HepG2 (cell line): Measurements from ENCODE around the gene VARS1. TPM values are rescaled to one million over a fixed set of nuclear protein-coding genes. Genes with fewer than 3 reads are reported as not detected.

Experiments
- ATAC-seq: fragments of 200-7000 bp; cut with Tn5 transposase; 3 replicates; pipeline ENCODE4 v1.9.1; 2020; ENCODE audit warnings: mild to moderate bottlenecking, moderate library complexity
- Bru-seq: library from RNA; stranded (reverse); fragments of 400-500 nt; gene quantifications from one replicate; lab custom pipeline; 2021; lab: Mats Ljungman, UMichigan
- BruChase-seq, 2 experiments: library from RNA; stranded (reverse); fragments of 400-500 nt; gene quantifications; one replicate each; lab custom pipeline; 2021; lab: Mats Ljungman, UMichigan
- BruUV-seq: library from RNA; stranded (reverse); fragments of 400-500 nt; replicated peaks from 2 replicates; lab custom pipeline; 2021; lab: Mats Ljungman, UMichigan
- CTCF ChIA-PET: fragments of 300-600 bp; formaldehyde crosslinking; extraction: SDS; loops from one replicate; lab custom pipeline; 2021; ENCODE audit warnings: low total read pairs, inconsistent platforms, low intra/inter-chr PET ratio; lab: Yijun Ruan, JAX
- POLR2A ChIA-PET: fragments of 350-600 bp; sonication (Branson Sonifier 250); formaldehyde crosslinking; loops from one replicate; lab custom pipeline; 2020; ENCODE audit warnings: antibody characterized with exemption, inconsistent platforms; lab: Yijun Ruan, JAX
- DNase-seq: peaks from one replicate; pipeline ENCODE4 v3.0.0-alpha.2; 2015; ENCODE audit warnings: low spot score
- FAIRE-seq: peaks from 3 replicates; lab custom pipeline; 2011; peaks lifted over from hg19 to GRCh38; lab: Jason Lieb, UNC
- H2AFZ ChIP-seq: one replicate; pipeline ENCODE4 v1.6.1; 2011; ENCODE audit warnings: low read length, inconsistent platforms
- H3K27ac ChIP-seq: fragments of 300-600 bp; 3 replicates; pipeline ENCODE4 v1.8.0; 2011; ENCODE audit warnings: mixed run types, mild to moderate bottlenecking, mixed read lengths, low read length, inconsistent platforms; ENCODE audit not compliant: insufficient read depth; ENCODE audit errors: extremely low read length
- H3K27me3 ChIP-seq, 2 experiments: fragments of 200-600 bp in 1 of 2; 2 replicates in 1 of 2; 3 replicates in 1 of 2; pipeline versions ENCODE4 v1.6.0 to v1.8.0; 2011; ENCODE audit warnings: low read length in 2 of 2, mild to moderate bottlenecking in 2 of 2, moderate library complexity in 2 of 2, inconsistent platforms in 1 of 2; ENCODE audit not compliant: insufficient read depth in 2 of 2, control insufficient read depth in 1 of 2
- H3K36me3 ChIP-seq, 2 experiments: fragments of 200-600 bp in 1 of 2; replicated peaks in 1 of 2; 2 replicates in 1 of 2; 3 replicates in 1 of 2; pipeline versions ENCODE4 v1.5.1 to v1.8.0; 2011; ENCODE audit warnings: low read length in 2 of 2, inconsistent platforms in 1 of 2; ENCODE audit not compliant: insufficient read depth in 2 of 2, control insufficient read depth in 1 of 2
- H3K4me1 ChIP-seq: 2 replicates; pipeline ENCODE4 v1.5.1; 2012; ENCODE audit warnings: low read length, inconsistent platforms; ENCODE audit not compliant: insufficient read depth
- H3K4me2 ChIP-seq: 2 replicates; pipeline ENCODE4 v1.6.0; 2011; ENCODE audit warnings: low read depth, low read length, inconsistent platforms
- H3K4me3 ChIP-seq, 3 experiments: fragments of 200-600 bp in 1 of 3; sonication (generic), shearing (Covaris generic) in 1 of 3; replicated peaks in 1 of 3; 2 replicates each; pipeline ENCODE4 v1.5.1; 2011 to 2016; ENCODE audit warnings: low read length in 3 of 3, inconsistent platforms in 2 of 3, low read depth in 2 of 3, mild to moderate bottlenecking in 2 of 3, control low read depth in 1 of 3, mixed read lengths in 1 of 3; ENCODE audit not compliant: insufficient read depth in 1 of 3
- H3K79me2 ChIP-seq: one replicate; pipeline ENCODE4 v1.6.1; 2011; ENCODE audit warnings: low read length, inconsistent platforms; ENCODE audit not compliant: insufficient read depth
- H3K9ac ChIP-seq: 2 replicates; pipeline ENCODE4 v1.6.0; 2011; ENCODE audit warnings: mild to moderate bottlenecking, low read depth, low read length, inconsistent platforms; ENCODE audit not compliant: insufficient read depth
- H3K9me3 ChIP-seq: 2 replicates; pipeline ENCODE4 v1.5.1; 2012; ENCODE audit warnings: mild to moderate bottlenecking, low read length
- H4K20me1 ChIP-seq: 2 replicates; pipeline ENCODE4 v1.6.0; 2011; ENCODE audit warnings: inconsistent platforms, mild to moderate bottlenecking, low read length, moderate library complexity; ENCODE audit not compliant: insufficient read depth
- AKNA ChIP-seq: sonication (generic); formaldehyde crosslinking; IDR thresholded peaks from 2 replicates; pipeline ENCODE4 v1.4.0; 2020; ENCODE audit warnings: missing genetic modification reagents, borderline replicate concordance
- DR1 ChIP-seq: sonication (generic); formaldehyde crosslinking; IDR thresholded peaks from 2 replicates; pipeline ENCODE4 v1.8.0; 2021; ENCODE audit warnings: mild to moderate bottlenecking, missing genetic modification reagents, inconsistent platforms
- FLYWCH1 ChIP-seq: sonication (generic); formaldehyde crosslinking; IDR thresholded peaks from 2 replicates; pipeline ENCODE4 v1.8.1; 2023; ENCODE audit warnings: mild to moderate bottlenecking, missing genetic modification reagents
- FOXA3 ChIP-seq: IDR thresholded peaks from 2 replicates; pipeline ENCODE4 v1.6.1; 2016; ENCODE audit warnings: missing genetic modification reagents, missing compliant biosample characterization
- NFKB2 ChIP-seq: sonication (generic); formaldehyde crosslinking; IDR thresholded peaks from 2 replicates; pipeline ENCODE4 v1.4.0; 2020; ENCODE audit warnings: missing genetic modification reagents, borderline replicate concordance
- PAX8 ChIP-seq: sonication (generic); formaldehyde crosslinking; IDR thresholded peaks from 2 replicates; pipeline ENCODE4 v1.8.0; 2022; ENCODE audit warnings: mild to moderate bottlenecking, missing genetic modification reagents, borderline replicate concordance
- WIZ ChIP-seq: sonication (generic); formaldehyde crosslinking; IDR thresholded peaks from 2 replicates; pipeline ENCODE4 v1.5.1; 2020; ENCODE audit warnings: mild to moderate bottlenecking, missing genetic modification reagents
- XBP1 ChIP-seq: sonication (generic); formaldehyde crosslinking; IDR thresholded peaks from 2 replicates; pipeline ENCODE4 v1.5.0; 2020; ENCODE audit warnings: missing genetic modification reagents
- ZBTB7B ChIP-seq: sonication (generic); formaldehyde crosslinking; IDR thresholded peaks from 2 replicates; pipeline ENCODE4 v1.4.0; 2020; ENCODE audit warnings: missing genetic modification reagents
- ZKSCAN5 ChIP-seq: sonication (generic); formaldehyde crosslinking; IDR thresholded peaks from 2 replicates; pipeline ENCODE4 v1.5.1; 2020; ENCODE audit warnings: mild to moderate bottlenecking, missing genetic modification reagents
- ZNF430 ChIP-seq: sonication (generic); formaldehyde crosslinking; IDR thresholded peaks from 2 replicates; pipeline ENCODE4 v1.9.0; 2021; ENCODE audit warnings: mild to moderate bottlenecking, missing genetic modification reagents
- ZNF761 ChIP-seq: sonication (generic); formaldehyde crosslinking; conservative IDR thresholded peaks from 2 replicates; pipeline ENCODE4 v1.4.0; 2020; ENCODE audit warnings: mild to moderate bottlenecking, missing genetic modification reagents
- ZSCAN9 ChIP-seq: IDR thresholded peaks from 2 replicates; pipeline ENCODE4 v1.6.1; 2016; ENCODE audit warnings: borderline replicate concordance
- WGBS: methylation state at CpG from one replicate; pipeline ENCODE4 v1.1.6; 2017; ENCODE audit warnings: low lambda C conversion rate; 5-methylcytosine and 5-hydroxymethylcytosine counted together
- in situ Hi-C: cut with HindIII; loops from 2 replicates; pipeline ENCODE4 v1.10.0; 2017; ENCODE audit warnings: low pct_unique_long_range_greater_than_20kb; ENCODE audit not compliant: extremely low pct_ligation_motif_present
- intact Hi-C: fragments of 100-400 bp; cut with micrococcal nuclease; formaldehyde crosslinking; loops from one replicate; pipeline ENCODE4 v1.10.0; 2022; ENCODE audit not compliant: unreplicated experiment
- long read RNA-seq, 2 experiments: library from RNA in 1 of 2; library from polyadenylated mRNA in 1 of 2; stranded (forward) in 1 of 2; unstranded in 1 of 2; transcript quantifications; one replicate each; pipeline ENCODE4 v2.0.0, GENCODE V29; 2019 to 2022
- polyA minus RNA-seq, 3 experiments: library from RNA; depleted of rRNA, polyadenylated mRNA; stranded (reverse); fragments of >200 nt; gene quantifications; 2 replicates each; pipeline ENCODE4 v1.2.3, GENCODE V29; 2011; ENCODE audit warnings: low replicate concordance in 1 of 3
- polyA plus RNA-seq, 8 experiments: library from polyadenylated mRNA; depleted of rRNA in 3 of 8; stranded (reverse) in 7 of 8; unstranded in 1 of 8; fragments of >200 nt; fragmentation: Illumina TruSeq in 4 of 8; extraction: Trizol in 4 of 8; gene quantifications; 2 replicates each; pipeline versions ENCODE4 v1.2.1 to v1.2.3, GENCODE V29; 2011 to 2016; ENCODE audit warnings: low read depth in 4 of 8, missing spikeins in 1 of 8, mixed read lengths in 1 of 8; ENCODE audit not compliant: insufficient read depth in 1 of 8
- total RNA-seq, 5 experiments: library from RNA; depleted of rRNA; stranded (reverse); fragments of >200 nt; fragmentation: Illumina TruSeq; extraction: Trizol; gene quantifications; 2 replicates each; pipeline ENCODE4 v1.2.3, GENCODE V29; 2016; ENCODE audit warnings: low read depth in 1 of 5

Gene VARS1
- total RNA-seq (2016; rRNA removed; fragmentation: Illumina TruSeq; extraction: Trizol) (56.1 and 59.2 TPM in 2 replicates), polyA plus RNA-seq (2011; rRNA removed) (14.7 and 19.9 TPM in 2 replicates), polyA minus RNA-seq (2011; rRNA and poly(A)+ RNA removed; ENCODE audit: low replicate concordance) (58.3 and 63.6 TPM in 2 replicates), Bru-seq, nascent RNA (percentile 68 among the genes with signal in this experiment), BruChase-seq, experiment 1, labeled RNA remaining after a 6-hour chase (percentile 92 among the genes with signal in this experiment), BruChase-seq, experiment 2, labeled RNA remaining after a 2-hour chase (percentile 84 among the genes with signal in this experiment)
- total RNA-seq (2016; cell fraction: cytosol; rRNA removed; fragmentation: Illumina TruSeq; extraction: Trizol; ENCODE audit: low read depth) = 36.5 and 36.9 TPM in 2 replicates
- total RNA-seq (2016; cell fraction: insoluble cytoplasmic fraction; rRNA removed; fragmentation: Illumina TruSeq; extraction: Trizol) = 50.7 and 55.3 TPM in 2 replicates
- 27.2 and 29.5 TPM in 2 replicates for total RNA-seq (2016; cell fraction: membrane; rRNA removed; fragmentation: Illumina TruSeq; extraction: Trizol)
- total RNA-seq (2016; cell fraction: nucleus; rRNA removed; fragmentation: Illumina TruSeq; extraction: Trizol) = 86.8 and 97.8 TPM in 2 replicates
- 9.3 and 11.8 TPM in 2 replicates for polyA plus RNA-seq (2011; cell fraction: cytosol; rRNA removed)
- 168 and 186 TPM in 2 replicates for polyA plus RNA-seq (2011; cell fraction: nucleus; rRNA removed)
- polyA plus RNA-seq (2012) = 66.0 and 85.3 TPM in 2 replicates
- 13.0 and 13.1 TPM in 2 replicates for polyA plus RNA-seq (2016; cell fraction: cytosol; fragmentation: Illumina TruSeq; extraction: Trizol; ENCODE audit: low read depth)
- 49.9 and 74.0 TPM in 2 replicates for polyA plus RNA-seq (2016; cell fraction: insoluble cytoplasmic fraction; fragmentation: Illumina TruSeq; extraction: Trizol; ENCODE audit: low read depth)
- polyA plus RNA-seq (2016; cell fraction: membrane; fragmentation: Illumina TruSeq; extraction: Trizol; ENCODE audit: low read depth) = 19.6 and 25.4 TPM in 2 replicates
- polyA plus RNA-seq (2016; cell fraction: nucleus; fragmentation: Illumina TruSeq; extraction: Trizol; ENCODE audit: insufficient read depth, low read depth) = 221 and 231 TPM in 2 replicates
- 37.6 and 39.2 TPM in 2 replicates for polyA minus RNA-seq (2011; cell fraction: cytosol; rRNA and poly(A)+ RNA removed)
- polyA minus RNA-seq (2011; cell fraction: nucleus; rRNA and poly(A)+ RNA removed) = 34.9 and 47.5 TPM in 2 replicates
- long read RNA-seq, experiment 1, full-length matches to known transcripts = 2 of 35 reads
- long read RNA-seq, experiment 1, partial matches to known transcripts = 29 of 35 reads
- long read RNA-seq, experiment 1, other reads (novel, unspliced or antisense) = 4 of 35 reads
- long read RNA-seq, experiment 2, full-length matches to known transcripts = 118 of 368 reads
- long read RNA-seq, experiment 2, partial matches to known transcripts = 171 of 368 reads
- long read RNA-seq, experiment 2, other reads (novel, unspliced or antisense) = 79 of 368 reads

- Histone ChIP-seq H3K27me3 (no peaks in the 10 kb centered on the region; a peak in 1 of 5 replicates), H3K4me1 (peaks cover 25% of the 10 kb centered on the region), H3K36me3 (peaks cover 5 to 27% of the 10 kb centered on the region in 2 experiments), H4K20me1 (no peaks in the 10 kb centered on the region), H3K27ac (peak within 1 kb of the TSS; percentile 76), H3K9ac (peak within 1 kb of the TSS; percentile 92), H2AFZ (peak within 1 kb of the TSS; percentile 28), H3K79me2 (peaks cover 22% of the 10 kb centered on the region), H3K4me3 (peak within 1 kb of the TSS; percentile 89 to 98 (median 98)), H3K4me2 (peak within 1 kb of the TSS; percentile 95), H3K9me3 (no peaks in the 10 kb centered on the region)
- in situ Hi-C loops = no loop called here
- intact Hi-C loops = loop anchor here (1.0 to 2.0 kb wide), 2 partner anchors 19 to 35 kb away; partner anchors contain the start of genes HSPA1A and HSPA1L
- 6% methylated on average over 7 of the region's 75 CpGs for WGBS
- ATAC-seq = peak; percentile 89
- DNase-seq = peak; percentile 90
- POLR2A ChIA-PET = interaction anchor here (0.8 to 4.3 kb wide), 33 partner anchors 9 to 254 kb away, joined by 3 to 77 read pairs (median 5); partner anchors contain the start of genes ABHD16A, APOM, CFB and CLIC1
- no TSS peak for BruUV-seq
- peak; percentile 87 for FAIRE-seq
- CTCF ChIA-PET = interaction anchor here (1.0 to 1.6 kb wide), 3 partner anchors 10 to 34 kb away, joined by 3 to 5 read pairs (median 5); no protein-coding TSS in a partner anchor
- TF ChIP-seq WIZ (peak; percentile 81; the same call in 1 of the 2 replicates), ZSCAN9 (CRISPR knock-in tag) (no peak), NFKB2 (CRISPR knock-in tag) (peak; percentile 78; the same call in 1 of the 2 replicates), XBP1 (0 out of 2 replicates have a peak, but pooled peaks have one; percentile 34), AKNA (CRISPR knock-in tag) (no peak; the same call in 1 of the 2 replicates), ZNF430 (CRISPR knock-in tag) (peak; percentile 62; the same call in 1 of the 2 replicates), ZBTB7B (CRISPR knock-in tag) (peak; percentile 80), FOXA3 (CRISPR knock-in tag) (no peak), DR1 (CRISPR knock-in tag) (peak; percentile 71; the same call in 1 of the 2 replicates), ZKSCAN5 (CRISPR knock-in tag) (no peak), ZNF761 (CRISPR knock-in tag) (peak; percentile 96), PAX8 (CRISPR knock-in tag) (no peak; the same call in 1 of the 2 replicates), FLYWCH1 (CRISPR knock-in tag) (no peak)
Measured at GRCh38 chr6:31795616-31796298, at the start of gene VARS1. VARS1 (minus strand) TSS chr6:31795752; CDS start chr6:31795217, 535 bp downstream.
